Activated CD4-positive, alpha-beta T cell treated with anti-CD3 and anti-CD28 coated beads for 36 hours (primary cell): ENCODE data around the gene PEX12. TPM values are rescaled to one million over a fixed set of nuclear protein-coding genes. Genes with fewer than 3 reads are reported as not detected.

ENCODE experiments used
- ATAC-seq: fragments of 200-7000 bp; cut with Tn5 transposase; one replicate; pipeline ENCODE4 v1.10.0; 2021; ENCODE audit warnings: mild to moderate bottlenecking, moderate library complexity
- CTCF ChIA-PET: fragments of 350-600 bp; sonication (Branson Sonifier 250); formaldehyde crosslinking; loops from one replicate; lab custom pipeline; 2021; ENCODE audit warnings: antibody characterized with exemption; lab: Charles Lee
- POLR2A ChIA-PET: fragments of 350-600 bp; sonication (Branson Sonifier 250); formaldehyde crosslinking; loops from one replicate; lab custom pipeline; 2021; ENCODE audit warnings: antibody characterized with exemption, inconsistent platforms; lab: Charles Lee
- DNase-seq: peaks from one replicate; pipeline ENCODE4 v3.0.0-alpha.2; 2020
- H3K27ac Mint-ChIP-seq: one replicate; pipeline ENCODE4 v1.8.0; 2021; ENCODE audit warnings: mixed read lengths
- H3K27me3 Mint-ChIP-seq: one replicate; pipeline ENCODE4 v1.8.0; 2021; ENCODE audit warnings: mixed read lengths
- H3K36me3 Mint-ChIP-seq: one replicate; pipeline ENCODE4 v1.8.0; 2021; ENCODE audit warnings: low read depth, mixed read lengths
- H3K4me1 Mint-ChIP-seq: one replicate; pipeline ENCODE4 v1.8.0; 2021; ENCODE audit warnings: mixed read lengths
- H3K4me3 Mint-ChIP-seq: one replicate; pipeline ENCODE4 v1.8.0; 2021; ENCODE audit warnings: mild to moderate bottlenecking, moderate library complexity, mixed read lengths
- H3K9me3 Mint-ChIP-seq: one replicate; pipeline ENCODE4 v1.8.0; 2021; ENCODE audit warnings: low read depth, mixed read lengths
- intact Hi-C, 2 experiments: fragments of 100-400 bp; cut with DNase I in 1 of 2; cut with micrococcal nuclease in 1 of 2; formaldehyde crosslinking; loops; one replicate each; pipeline versions ENCODE4 v1.14.2 to v1.15.1; 2022 to 2024; cut with DNase I, micrococcal nuclease
- total RNA-seq, 2 experiments: library from RNA; stranded (reverse); gene quantifications; one replicate each; pipeline ENCODE4 v1.2.3, GENCODE V29; 2021

The PEX12 gene
- total RNA-seq, 2 experiments from 2014 or later = 5.7 to 6.1 TPM

DNA sequence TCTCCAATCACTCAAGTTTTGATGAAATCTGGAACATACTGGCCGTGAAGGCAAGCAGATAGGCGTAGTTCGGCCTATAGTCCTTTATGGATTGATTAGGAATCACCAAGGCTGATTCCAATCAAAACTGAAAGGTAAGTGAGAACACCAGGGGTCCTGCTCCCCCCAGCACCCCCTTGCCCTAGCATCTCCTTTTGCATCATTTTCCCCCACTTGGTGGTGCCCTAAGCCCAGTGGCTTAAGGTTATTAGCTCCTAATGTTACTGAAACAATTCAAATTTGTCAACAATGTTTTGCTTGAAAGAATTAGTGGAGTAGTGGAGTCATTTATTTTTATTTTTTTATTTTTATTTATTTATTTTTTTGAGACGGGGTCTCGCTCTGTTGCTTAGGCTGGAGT is 22.7 kb downstream of the PEX12 start:
- Mint-ChIP-seq H3K27ac (no peak overlapping the region), H3K27me3 (peaks cover 8% of the 10 kb centered on the region), H3K4me1 (peaks cover 1% of the 10 kb centered on the region), H3K36me3 (no peaks in the 10 kb centered on the region), H3K4me3 (no peak overlapping the region), H3K9me3 (no peaks in the 10 kb centered on the region)
- DNase-seq (no peak), ATAC-seq (no peak)
- intact Hi-C loops = loop anchor here in 1 of 2 experiments (2.0 kb wide), 1 partner anchor 191 kb away; no protein-coding TSS in a partner anchor
- CTCF ChIA-PET = interaction anchor here (1.2 to 1.3 kb wide), 3 partner anchors 13 to 395 kb away, joined by 3 to 4 read pairs (median 3); no protein-coding TSS in a partner anchor
- POLR2A ChIA-PET = no interaction called here

DNA sequence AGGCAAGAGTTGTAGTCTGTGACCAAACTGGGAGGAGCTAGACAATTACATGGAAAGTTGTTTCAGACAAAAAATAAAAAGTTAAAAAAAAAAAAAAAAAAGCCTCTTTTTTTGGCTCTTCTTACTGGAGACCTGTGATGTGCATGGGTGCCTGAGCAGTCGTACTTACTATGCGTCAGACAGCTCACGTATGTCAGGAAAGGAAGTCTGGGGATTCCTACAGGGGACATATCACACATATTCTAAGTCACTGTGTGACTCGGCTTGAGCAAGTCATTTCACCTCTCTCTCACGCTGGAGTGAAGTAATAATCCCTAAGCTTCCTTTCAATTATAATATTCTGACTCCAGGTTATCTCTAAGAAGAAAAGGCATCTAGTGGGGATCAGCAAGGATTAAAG is 23.7 kb downstream of the PEX12 start:
- H3K36me3 Mint-ChIP-seq = no peaks in the 10 kb centered on the region
- no peaks in the 10 kb centered on the region for H3K9me3 Mint-ChIP-seq
- peak; percentile 98 for ATAC-seq
- intact Hi-C loops = no loop called here
- no peak overlapping the region for H3K27ac Mint-ChIP-seq
- POLR2A ChIA-PET = interaction anchor here (0.6 to 0.9 kb wide), 3 partner anchors 24 to 288 kb away, joined by 3 to 4 read pairs (median 3); partner anchors contain the start of gene PEX12
- CTCF ChIA-PET = interaction anchor here (1.2 to 1.7 kb wide), 5 partner anchors 14 to 34 kb away, joined by 3 to 5 read pairs (median 3); partner anchors contain the start of gene PEX12
- peaks cover 5% of the 10 kb centered on the region for H3K27me3 Mint-ChIP-seq
- DNase-seq = peak; percentile 45
- H3K4me3 Mint-ChIP-seq = no peak overlapping the region
- no peaks in the 10 kb centered on the region for H3K4me1 Mint-ChIP-seq

DNA sequence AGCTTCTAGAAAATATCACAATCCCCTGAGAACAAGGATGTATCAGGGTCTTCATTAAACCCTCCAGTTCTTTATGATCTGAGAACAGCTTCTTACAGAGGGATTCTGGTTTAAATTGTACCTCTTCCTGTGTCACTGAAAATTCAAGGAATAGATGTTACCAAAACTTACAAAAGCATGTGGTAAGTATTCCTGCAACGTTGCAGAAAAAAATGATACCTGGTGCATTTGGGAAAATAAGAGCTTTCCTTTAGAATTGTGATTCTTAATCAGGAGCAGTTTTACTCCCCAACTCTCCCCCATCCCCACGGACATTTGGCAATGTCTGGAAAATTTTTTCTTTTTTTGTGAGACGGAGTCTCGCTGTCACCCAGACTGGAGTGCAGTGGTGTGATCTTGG is 25.1 kb downstream of the PEX12 start:
- intact Hi-C loops = no loop called here
- peaks cover 2% of the 10 kb centered on the region for H3K27me3 Mint-ChIP-seq
- CTCF ChIA-PET = interaction anchor here (1.2 to 1.7 kb wide), 3 partner anchors 23 to 194 kb away, joined by 3 to 5 read pairs (median 4); partner anchors contain the start of gene PEX12
- DNase-seq (no peak), ATAC-seq (no peak)
- no peaks in the 10 kb centered on the region for H3K36me3 Mint-ChIP-seq
- POLR2A ChIA-PET = interaction anchor here (0.7 kb wide), 1 partner anchor 59 kb away, joined by 4 read pairs; no protein-coding TSS in a partner anchor
- no peak overlapping the region for H3K4me3 Mint-ChIP-seq
- H3K27ac Mint-ChIP-seq = no peak overlapping the region
- peaks cover 5% of the 10 kb centered on the region for H3K4me1 Mint-ChIP-seq
- H3K9me3 Mint-ChIP-seq = no peaks in the 10 kb centered on the region

DNA sequence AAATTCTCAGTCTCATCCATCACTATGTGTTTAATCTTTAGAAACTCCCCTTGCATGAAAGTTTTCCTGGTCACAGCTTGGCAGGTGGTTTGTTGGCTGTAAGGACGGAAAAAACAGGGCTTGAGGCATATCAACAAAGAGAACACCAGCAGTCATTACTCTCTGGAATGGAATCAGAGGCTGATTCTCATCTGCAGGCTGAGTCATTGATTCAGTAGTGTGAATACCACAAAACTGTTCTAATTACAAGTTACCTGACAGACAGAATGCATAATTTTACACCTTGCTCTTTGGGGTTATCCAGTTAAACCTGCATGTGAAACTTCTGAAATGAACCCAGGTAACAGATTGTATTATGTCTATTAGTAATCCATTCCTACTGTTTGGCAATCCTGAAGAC is 29.4 kb downstream of the PEX12 start:
- ATAC-seq (peak; percentile 64), DNase-seq (no peak)
- ChIA-PET POLR2A (no interaction called here), CTCF (interaction anchor here (1.4 kb wide), 1 partner anchor 15 kb away, joined by 4 read pairs; no protein-coding TSS in a partner anchor)
- intact Hi-C loops = no loop called here
- Mint-ChIP-seq H3K27ac (no peak overlapping the region), H3K9me3 (no peaks in the 10 kb centered on the region), H3K36me3 (no peaks in the 10 kb centered on the region), H3K4me1 (peaks cover 22% of the 10 kb centered on the region), H3K27me3 (no peaks in the 10 kb centered on the region), H3K4me3 (no peak overlapping the region)

DNA sequence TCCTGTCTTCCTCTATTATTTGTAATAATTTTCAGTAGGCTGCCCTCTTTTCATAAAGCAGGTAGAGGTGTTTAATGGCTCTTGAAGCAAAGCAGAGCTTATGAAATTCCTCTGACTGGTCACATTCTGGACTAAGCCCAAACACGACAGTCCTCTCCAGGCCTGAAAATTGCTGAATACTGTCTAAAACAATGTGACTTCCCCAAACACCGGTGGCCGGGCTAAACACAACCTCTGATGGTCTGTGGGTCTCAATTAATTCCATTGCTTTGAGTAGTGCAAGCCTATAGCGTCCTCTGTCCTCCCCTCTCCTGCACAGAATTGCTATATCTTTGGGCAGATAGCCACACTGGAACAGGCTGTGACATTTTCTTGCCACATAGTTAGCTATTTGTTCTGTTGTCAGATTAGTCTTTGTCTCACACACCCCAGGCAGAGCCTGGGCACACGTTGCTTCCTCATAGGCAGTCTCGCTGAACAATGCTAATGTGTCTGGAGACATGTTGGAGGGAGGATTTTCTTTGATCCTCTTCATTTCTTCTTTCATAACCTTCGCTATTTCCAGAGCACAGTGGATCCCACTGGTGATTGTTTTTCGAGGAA is 30.1 kb downstream of the PEX12 start:
- ChIA-PET POLR2A (no interaction called here), CTCF (interaction anchor here (1.0 kb wide), 1 partner anchor 9 kb away, joined by 3 read pairs; no protein-coding TSS in a partner anchor)
- no peaks in the 10 kb centered on the region for H3K36me3 Mint-ChIP-seq
- no peak overlapping the region for H3K27ac Mint-ChIP-seq
- H3K9me3 Mint-ChIP-seq = no peaks in the 10 kb centered on the region
- ATAC-seq = no peak
- no peaks in the 10 kb centered on the region for H3K27me3 Mint-ChIP-seq
- no peak for DNase-seq
- no peak overlapping the region for H3K4me3 Mint-ChIP-seq
- intact Hi-C loops = no loop called here
- peaks cover 27% of the 10 kb centered on the region for H3K4me1 Mint-ChIP-seq

DNA sequence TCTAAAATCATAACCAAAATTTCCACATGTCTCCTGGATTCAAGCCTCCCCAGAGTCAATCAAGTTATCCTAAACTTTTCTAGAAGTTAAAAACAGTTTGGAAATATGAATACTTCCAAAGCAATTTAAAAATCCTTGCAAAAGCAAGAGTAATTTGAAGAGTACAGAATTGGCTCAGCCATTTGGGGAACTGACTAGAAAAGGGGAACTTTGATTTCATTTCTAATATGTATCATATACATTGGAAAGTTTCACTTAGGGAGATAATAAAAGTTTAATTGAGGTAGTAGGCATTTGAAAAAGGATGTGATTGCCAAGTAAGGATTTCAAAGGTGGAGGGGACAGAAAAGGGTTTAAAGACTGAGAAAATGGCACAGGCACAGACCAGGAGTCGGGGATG is 31.9 kb downstream of the PEX12 start:
- Mint-ChIP-seq H3K9me3 (no peaks in the 10 kb centered on the region), H3K4me3 (no peak overlapping the region)
- CTCF ChIA-PET = no interaction called here

DNA sequence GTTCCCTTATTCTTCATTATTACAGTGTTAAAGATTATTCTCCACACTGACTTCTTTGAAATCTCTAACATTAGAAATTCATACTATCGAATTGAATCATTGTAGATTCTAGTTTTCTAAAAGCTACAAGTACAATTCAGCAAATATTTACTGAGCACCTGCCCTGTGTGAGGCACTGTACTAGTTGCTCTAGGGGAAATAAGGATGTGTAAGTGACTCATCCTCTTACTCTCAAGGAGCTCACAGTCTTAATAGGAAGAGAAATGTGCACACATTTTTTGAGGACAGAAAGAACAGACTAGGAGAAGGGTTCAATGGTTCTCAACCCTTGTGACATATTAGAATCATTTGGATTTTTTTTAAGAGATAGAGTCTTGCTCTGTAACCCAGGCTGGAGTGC is 33.2 kb downstream of the PEX12 start:
- ATAC-seq (peak; percentile 38), DNase-seq (no peak)
- ChIA-PET CTCF (interaction anchor here (0.8 to 1.2 kb wide), 2 partner anchors 12 to 77 kb away, joined by 3 to 4 read pairs; no protein-coding TSS in a partner anchor), POLR2A (no interaction called here)
- Mint-ChIP-seq H3K27me3 (no peaks in the 10 kb centered on the region), H3K4me3 (no peak overlapping the region), H3K4me1 (peaks cover 34% of the 10 kb centered on the region), H3K36me3 (no peaks in the 10 kb centered on the region), H3K27ac (no peak overlapping the region), H3K9me3 (no peaks in the 10 kb centered on the region)
- intact Hi-C loops = no loop called here

More for the DNA sequence above, 31.9 kb downstream of the PEX12 start:
- Mint-ChIP-seq H3K4me1 (peaks cover 27% of the 10 kb centered on the region), H3K27me3 (no peaks in the 10 kb centered on the region), H3K27ac (no peak overlapping the region), H3K36me3 (no peaks in the 10 kb centered on the region)
- intact Hi-C loops = no loop called here
- DNase-seq (no peak), ATAC-seq (peak; percentile 39)
- POLR2A ChIA-PET = no interaction called here

DNA sequence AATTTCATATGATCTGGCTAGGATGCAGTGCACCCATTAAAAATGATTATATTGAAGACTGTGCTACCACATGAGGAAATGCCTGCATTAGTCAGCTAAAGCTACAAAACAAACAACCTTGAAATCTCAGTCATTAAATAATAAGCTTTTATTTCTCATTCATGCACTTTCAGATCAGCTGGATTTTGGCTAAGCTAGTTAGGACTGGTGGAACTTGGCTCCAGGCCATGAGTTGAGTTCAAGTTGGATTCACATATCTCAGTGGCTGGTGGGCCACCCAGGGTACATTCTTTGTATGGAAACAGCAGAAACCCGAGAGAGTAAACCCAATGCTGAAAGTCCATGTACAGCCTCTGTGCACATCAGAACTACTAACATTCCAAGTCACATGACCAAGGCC is 34.5 kb downstream of the PEX12 start:
- intact Hi-C loops = no loop called here
- POLR2A ChIA-PET = no interaction called here
- CTCF ChIA-PET = interaction anchor here (1.2 to 1.5 kb wide), 3 partner anchors 76 to 230 kb away, joined by 3 to 6 read pairs (median 4); no protein-coding TSS in a partner anchor
- H3K4me3 Mint-ChIP-seq = no peak overlapping the region
- DNase-seq (no peak), ATAC-seq (no peak)
- H3K27ac Mint-ChIP-seq = no peak overlapping the region
- H3K9me3 Mint-ChIP-seq = no peaks in the 10 kb centered on the region
- peaks cover 42% of the 10 kb centered on the region for H3K4me1 Mint-ChIP-seq
- H3K36me3 Mint-ChIP-seq = no peaks in the 10 kb centered on the region
- H3K27me3 Mint-ChIP-seq = no peaks in the 10 kb centered on the region

DNA sequence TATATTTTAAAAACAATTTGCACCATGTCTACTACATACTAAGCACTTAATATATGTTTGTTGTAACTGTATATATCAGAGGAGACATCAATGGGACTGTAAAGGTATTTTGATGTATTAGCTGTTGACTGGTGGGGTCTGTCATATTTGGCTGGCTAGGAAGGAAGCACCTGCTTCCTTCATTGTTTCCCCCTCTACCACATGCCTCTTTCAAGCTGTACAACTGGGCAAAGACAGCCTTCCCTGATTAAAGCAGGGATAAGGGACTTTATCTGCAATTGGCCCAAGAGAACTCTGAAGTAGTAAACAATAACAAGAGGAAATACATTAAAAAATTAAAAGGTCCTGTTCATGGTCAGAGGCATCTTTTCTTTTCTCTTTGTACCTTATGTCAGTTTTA is 35.4 kb downstream of the PEX12 start:
- intact Hi-C loops = no loop called here

DNA sequence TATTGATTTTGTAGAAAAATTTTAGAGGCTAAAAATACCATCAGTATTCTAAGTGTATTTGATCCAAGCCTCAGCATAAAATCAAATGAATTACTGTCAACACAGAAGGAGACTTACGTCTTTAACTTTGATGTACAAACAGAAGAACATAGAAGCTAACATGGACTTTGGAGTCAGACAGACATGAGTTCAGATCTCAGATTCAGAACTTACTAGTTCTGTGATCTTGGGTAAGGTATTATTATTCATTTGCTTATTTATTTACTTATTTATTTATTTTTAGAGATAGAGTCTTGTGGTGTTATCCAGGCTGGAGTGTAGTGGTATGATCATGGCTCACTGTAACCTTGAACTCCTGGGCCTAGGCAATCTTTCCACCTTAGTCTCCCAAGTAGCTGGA is 36.9 kb downstream of the PEX12 start:
- no peaks in the 10 kb centered on the region for H3K27me3 Mint-ChIP-seq
- ChIA-PET CTCF (interaction anchor here (0.6 to 2.4 kb wide), 4 partner anchors 45 to 373 kb away, joined by 3 to 15 read pairs (median 3); partner anchors contain the start of gene AP2B1), POLR2A (interaction anchor here (0.6 kb wide), 1 partner anchor 374 kb away, joined by 4 read pairs; no protein-coding TSS in a partner anchor)
- DNase-seq = no peak
- peak overlapping the region; percentile 78 for H3K4me3 Mint-ChIP-seq
- H3K27ac Mint-ChIP-seq = peak overlapping the region; percentile 100
- no peak for ATAC-seq
- intact Hi-C loops = loop anchor here in 1 of 2 experiments (2.0 kb wide), 1 partner anchor 37 kb away; the partner anchor contains the start of gene PEX12
- H3K9me3 Mint-ChIP-seq = no peaks in the 10 kb centered on the region
- H3K36me3 Mint-ChIP-seq = peaks cover 2% of the 10 kb centered on the region
- peaks cover 48% of the 10 kb centered on the region for H3K4me1 Mint-ChIP-seq

More for the DNA sequence above, 35.4 kb downstream of the PEX12 start:
- no peaks in the 10 kb centered on the region for H3K36me3 Mint-ChIP-seq
- no peak overlapping the region for H3K4me3 Mint-ChIP-seq
- peaks cover 50% of the 10 kb centered on the region for H3K4me1 Mint-ChIP-seq
- H3K27me3 Mint-ChIP-seq = no peaks in the 10 kb centered on the region
- no peak overlapping the region for H3K27ac Mint-ChIP-seq
- POLR2A ChIA-PET = interaction anchor here (0.5 to 1.5 kb wide), 2 partner anchors 169 to 303 kb away, joined by 3 to 12 read pairs; partner anchors contain the start of gene SLFN11
- DNase-seq (no peak), ATAC-seq (no peak)
- CTCF ChIA-PET = interaction anchor here (0.6 to 1.4 kb wide), 2 partner anchors 28 to 230 kb away, joined by 3 to 6 read pairs; no protein-coding TSS in a partner anchor
- no peaks in the 10 kb centered on the region for H3K9me3 Mint-ChIP-seq

DNA sequence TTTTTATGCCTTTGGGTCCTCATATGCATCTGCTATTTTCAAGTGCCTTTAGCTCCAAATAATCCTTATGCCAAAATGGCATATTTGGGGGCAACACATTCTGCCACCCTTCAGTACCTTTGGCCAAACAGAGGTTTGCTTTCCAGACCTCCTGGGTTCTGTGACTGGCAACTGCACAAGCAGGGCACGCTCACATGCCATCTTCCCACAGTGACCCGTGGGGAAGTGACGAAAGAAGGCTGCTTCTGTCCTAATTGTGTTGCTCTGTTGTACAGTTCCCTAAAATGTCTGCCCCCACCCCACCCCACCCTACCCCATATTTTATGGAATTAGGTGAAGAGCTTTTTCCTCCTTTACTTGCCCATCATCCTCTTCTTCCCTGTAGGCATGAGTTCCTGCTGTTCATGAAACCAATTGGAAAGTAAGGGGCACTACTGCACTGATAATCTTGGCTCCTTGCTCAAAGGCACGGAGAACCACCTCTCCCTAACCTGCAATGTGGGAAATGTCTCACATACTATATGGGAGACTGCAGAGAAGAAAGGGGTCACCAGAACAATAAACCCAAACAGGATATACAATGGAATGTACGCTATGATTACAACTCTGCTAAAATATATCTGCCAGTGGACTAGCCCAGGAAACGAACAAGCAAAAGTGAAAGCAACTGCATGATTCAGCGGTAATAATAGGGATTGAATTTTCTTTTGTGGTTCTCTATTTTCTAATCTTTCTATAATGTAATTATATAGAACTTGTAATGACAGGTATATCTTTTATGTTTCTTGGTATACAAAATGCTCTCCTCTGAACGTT is 37.6 kb downstream of the PEX12 start:
- peak overlapping the region; percentile 78 for H3K4me3 Mint-ChIP-seq
- intact Hi-C loops = loop anchor here in 1 of 2 experiments (2.0 kb wide), 1 partner anchor 38 kb away; the partner anchor contains the start of gene PEX12
- H3K4me1 Mint-ChIP-seq = peaks cover 48% of the 10 kb centered on the region
- ATAC-seq = no peak
- no peaks in the 10 kb centered on the region for H3K27me3 Mint-ChIP-seq
- peak; percentile 62 for DNase-seq
- ChIA-PET CTCF (interaction anchor here (0.6 to 2.4 kb wide), 5 partner anchors 229 to 372 kb away, joined by 3 to 15 read pairs (median 3); partner anchors contain the start of gene SLFN5), POLR2A (interaction anchor here (0.6 kb wide), 1 partner anchor 373 kb away, joined by 4 read pairs; no protein-coding TSS in a partner anchor)
- H3K36me3 Mint-ChIP-seq = peaks cover 7% of the 10 kb centered on the region
- peak overlapping the region; percentile 100 for H3K27ac Mint-ChIP-seq
- no peaks in the 10 kb centered on the region for H3K9me3 Mint-ChIP-seq
